ENCODE data around the gene CBFB.

CBFB gene

DNA sequence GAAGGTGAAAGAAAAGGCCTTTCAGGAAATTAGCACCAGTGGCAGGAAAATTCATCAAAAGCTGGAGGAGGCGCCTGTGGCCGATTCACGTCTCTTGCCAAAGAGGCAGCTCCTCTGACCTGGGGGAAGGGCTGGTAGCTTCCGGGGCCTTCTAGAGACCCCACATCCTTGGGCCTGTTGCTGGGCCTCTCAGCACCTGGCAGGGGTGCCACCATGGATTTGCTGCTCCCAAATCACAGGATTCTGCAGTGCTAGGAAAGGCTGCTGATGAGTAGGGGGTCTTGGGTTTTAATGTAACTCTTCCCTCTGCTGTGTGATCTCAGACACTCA lies 11.6 kb upstream of the CBFB start:
- DNase-seq = no peak

DNA sequence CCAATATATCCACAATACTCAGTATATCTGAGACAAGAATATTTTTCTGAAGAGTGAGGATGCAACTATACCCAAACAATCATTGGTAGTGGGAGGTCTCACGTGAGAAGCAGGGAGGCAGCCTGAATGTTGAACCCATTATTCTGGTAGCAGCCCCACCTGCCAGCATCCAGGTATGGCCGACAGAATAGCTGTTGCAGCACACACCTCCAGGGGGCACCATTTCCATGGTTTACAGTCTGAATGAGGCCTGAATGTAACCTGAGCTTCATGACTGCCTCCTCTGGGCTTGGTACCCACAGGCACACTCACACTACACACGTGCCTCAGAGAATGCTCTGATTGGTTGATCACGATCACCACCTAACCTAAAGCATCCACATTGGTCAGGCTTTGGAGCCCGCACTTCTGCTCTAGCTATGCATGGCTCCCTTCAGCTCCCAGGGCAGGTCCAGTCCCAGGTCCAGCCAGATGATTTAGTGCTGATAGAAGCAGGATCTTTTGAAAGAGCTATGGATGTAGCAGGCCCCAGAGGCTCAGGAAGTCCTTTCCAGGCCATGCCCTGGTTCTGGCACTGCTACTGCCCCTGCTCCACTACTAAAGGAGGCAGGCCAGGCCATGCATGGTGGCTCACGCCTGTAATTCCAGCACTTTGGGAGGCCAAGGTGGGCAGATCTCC lies 11.0 kb upstream of the CBFB start:
- peak; percentile 94 for DNase-seq

DNA sequence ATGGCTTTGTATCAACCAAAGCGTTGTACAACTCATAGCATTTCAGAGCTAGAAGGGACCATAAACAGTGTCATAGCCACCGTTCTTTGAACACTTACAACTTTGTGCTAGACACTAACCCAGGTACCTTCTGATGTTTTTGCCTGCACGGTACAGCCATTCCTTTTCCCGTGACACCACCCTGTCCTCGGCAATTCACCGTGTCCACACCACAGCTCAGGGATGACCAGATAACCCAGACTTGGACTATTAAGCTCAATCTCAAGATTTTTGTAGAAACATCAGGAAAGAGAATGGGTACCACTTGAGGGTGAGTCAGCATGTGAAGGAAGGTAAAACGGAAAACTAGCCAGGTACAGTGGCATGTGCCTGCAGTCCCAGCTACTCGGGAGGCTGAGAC lies 9.8 kb upstream of the CBFB start:
- no peak for DNase-seq

DNA sequence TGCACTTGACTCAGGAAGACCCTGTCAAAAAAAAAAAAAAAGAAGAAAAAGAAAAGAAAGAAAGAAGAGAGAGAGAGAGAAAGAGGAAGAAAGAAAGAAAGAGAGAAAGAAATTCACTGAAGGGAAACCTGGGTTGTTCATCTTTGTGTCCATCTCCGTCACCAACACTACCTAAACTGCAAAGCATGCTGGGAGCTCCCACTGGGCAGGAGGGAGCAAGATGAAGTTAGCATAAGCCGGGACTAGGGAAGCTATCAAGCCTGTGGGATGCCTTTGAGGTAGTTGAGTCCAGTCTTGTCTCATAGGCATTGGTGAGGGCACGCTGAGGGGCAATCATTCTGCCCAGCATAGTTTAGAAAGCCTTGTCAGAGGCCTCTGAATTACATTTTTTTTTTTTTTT lies 7.6 kb upstream of the CBFB start:
- no peak for DNase-seq

DNA sequence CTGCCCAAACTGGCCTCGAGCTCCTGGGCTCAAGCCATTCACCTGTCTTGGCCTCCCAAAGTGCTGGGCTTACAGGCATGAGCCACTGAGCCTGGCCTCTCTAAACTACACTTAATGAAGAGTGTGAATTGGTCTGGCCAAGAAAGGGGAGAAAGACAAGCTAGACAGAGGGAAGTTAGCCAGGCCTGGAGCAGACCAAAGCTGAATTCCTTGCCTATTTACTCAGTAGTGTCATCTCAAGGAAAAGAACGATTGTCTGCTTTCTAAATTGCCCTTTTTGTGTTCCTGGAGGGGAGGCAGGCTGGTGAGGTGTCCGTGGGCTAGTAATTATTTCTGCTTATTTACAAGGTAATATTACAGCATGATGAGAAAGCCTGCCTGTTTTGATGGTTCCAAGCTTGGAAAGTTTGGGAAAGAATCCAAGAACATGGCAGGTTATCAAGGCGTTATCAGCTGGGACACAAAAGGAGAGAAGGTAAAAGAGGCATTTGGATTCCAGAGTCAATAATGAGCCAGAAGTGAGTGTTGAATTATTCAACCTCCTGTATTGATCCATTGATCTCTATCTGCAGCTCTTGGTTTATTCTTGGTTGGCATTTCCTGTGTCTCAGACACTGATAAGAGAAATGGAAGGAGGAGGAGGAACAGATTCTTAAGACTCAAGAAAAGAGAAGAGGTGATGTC lies 6.3 kb upstream of the CBFB start:
- no peak for DNase-seq

DNA sequence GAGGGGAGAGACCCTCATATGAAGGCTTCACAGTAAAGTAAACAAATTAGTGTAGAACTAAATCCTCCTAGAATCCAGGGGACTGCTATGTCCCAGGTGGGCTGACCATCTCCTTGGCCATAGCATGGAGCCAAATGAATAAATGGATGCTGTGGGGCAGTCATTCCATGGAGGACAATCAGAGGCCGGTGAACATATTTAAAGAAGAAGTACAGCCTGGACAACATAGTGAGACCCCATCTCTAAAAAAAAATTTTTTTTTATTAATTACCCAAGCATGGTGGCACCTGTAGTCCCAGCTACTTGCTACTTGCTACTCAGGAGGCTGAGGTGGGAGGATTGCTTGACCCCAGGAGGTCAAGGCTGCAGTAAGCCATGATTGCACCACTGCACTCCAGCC lies 5.3 kb upstream of the CBFB start:
- DNase-seq = no peak

DNA sequence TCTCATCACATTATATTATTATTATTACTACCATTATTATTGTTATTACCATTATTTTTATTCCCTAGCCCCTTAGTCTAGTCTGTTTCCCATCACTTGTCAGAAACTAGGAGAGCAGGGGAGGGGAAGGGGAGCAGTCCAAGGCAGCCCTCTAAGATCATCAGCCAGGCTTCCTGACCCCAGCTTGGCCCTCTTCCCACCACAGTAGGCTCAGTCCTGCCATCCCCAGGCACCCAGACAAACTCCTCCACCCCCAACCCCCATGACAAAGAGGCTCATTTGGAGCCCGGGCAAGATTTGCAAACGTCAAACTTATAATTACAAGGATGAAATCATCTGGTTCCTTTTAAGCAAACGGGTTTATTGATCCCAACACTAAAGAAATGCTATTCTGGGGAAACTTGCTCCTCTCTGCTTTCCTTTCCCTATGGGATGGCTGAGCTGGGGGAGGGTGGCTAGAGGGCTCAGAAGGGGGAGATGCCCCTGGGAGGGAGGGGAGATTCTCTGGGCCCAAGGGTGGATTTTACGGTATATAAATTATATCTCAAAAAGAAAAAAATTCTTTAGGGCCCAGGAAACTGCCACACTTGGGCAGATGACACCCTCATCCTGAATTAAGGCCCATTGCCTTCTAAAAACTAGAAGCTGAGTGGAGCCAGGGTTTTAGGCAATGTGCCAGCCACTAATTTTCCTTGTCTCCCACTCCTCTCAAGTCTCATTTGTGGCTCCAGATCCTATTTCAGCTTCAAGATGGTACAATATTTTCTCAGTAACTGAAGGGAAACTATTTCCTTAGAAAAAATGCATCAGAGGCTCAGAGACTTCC lies 4.4 kb upstream of the CBFB start:
- no peak for DNase-seq

DNA sequence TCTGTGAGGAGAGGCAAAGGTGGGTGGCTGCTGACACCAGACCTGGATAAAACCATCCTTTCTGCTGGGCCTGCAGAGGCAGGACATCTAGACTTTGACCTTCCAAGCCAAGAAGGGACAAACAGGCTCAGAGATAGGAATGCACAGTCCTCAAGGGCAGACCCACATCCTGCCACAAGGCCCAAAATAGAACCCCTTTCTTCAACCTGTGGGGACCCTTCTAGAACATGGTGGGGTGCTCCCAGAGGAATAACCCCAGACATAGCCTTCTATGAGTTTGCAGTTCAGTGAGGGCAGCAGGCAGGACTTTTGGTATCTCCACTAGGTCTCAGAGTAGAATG lies 3.8 kb upstream of the CBFB start:
- DNase-seq = no peak

DNA sequence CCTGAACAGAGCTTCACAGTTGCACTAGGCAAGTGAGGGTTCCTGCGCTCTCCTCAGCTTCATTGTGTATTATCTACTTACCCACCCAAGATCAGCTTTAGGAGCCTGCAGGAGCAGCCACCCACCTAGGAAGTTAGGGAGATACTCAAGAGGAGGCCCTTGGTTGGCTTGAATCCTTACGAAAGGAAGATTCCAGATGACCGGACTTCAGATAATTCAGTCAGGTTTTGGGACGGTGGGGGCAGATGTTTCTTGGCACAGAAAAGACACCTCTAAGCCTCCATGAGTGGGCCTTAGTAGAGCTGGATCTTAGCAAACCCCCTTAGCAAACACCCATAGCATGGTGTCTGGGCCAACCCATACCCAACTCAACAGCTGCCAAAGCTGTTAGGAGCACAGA lies 2.4 kb upstream of the CBFB start:
- no peak for DNase-seq

DNA sequence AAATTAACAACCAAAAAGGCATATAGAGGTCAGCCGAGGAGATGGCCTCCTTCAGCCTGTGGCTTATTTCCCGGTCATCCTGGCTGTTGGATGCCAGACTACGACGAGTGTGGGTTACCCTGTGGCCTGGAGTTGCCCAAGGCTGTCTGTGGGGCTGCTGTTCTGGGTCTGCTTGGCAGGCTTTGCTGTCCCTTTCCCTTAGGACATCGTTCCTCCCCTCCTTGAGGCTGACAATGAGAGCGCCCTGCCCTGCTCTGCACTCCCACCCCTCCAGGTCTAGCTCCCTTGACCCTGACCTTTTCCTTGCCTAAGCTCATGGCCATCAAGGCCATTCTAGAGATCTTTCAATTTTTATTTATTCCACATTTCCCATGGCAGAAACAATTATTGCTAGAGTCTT lies 1.9 kb upstream of the CBFB start:
- no peak for DNase-seq

DNA sequence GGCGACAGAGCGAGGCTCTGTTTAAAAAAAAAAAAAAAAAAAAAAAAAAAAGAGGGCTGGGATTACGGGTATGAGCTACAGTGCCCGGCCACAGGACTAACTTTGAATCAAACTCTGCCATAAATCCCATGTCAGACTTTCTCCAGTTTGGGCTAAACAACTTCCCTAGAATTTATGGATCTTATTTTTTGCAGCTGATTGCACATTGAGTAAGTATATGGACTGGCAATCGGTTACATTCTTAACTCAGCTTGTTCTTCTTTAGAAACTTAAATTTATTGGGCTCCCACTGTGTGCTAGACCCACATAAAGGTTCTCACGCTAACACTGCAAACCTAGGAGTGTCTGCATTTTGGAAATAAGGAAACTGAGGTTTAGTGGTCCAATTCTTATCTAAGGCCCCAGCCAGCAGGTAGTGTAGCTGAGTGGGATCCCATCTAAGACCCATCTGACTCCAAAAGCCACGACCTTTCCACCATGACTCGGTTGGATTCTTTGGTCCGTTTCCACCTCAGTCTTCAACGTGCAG lies 718 bp upstream of the CBFB start:
- peak; percentile 85 for DNase-seq

DNA sequence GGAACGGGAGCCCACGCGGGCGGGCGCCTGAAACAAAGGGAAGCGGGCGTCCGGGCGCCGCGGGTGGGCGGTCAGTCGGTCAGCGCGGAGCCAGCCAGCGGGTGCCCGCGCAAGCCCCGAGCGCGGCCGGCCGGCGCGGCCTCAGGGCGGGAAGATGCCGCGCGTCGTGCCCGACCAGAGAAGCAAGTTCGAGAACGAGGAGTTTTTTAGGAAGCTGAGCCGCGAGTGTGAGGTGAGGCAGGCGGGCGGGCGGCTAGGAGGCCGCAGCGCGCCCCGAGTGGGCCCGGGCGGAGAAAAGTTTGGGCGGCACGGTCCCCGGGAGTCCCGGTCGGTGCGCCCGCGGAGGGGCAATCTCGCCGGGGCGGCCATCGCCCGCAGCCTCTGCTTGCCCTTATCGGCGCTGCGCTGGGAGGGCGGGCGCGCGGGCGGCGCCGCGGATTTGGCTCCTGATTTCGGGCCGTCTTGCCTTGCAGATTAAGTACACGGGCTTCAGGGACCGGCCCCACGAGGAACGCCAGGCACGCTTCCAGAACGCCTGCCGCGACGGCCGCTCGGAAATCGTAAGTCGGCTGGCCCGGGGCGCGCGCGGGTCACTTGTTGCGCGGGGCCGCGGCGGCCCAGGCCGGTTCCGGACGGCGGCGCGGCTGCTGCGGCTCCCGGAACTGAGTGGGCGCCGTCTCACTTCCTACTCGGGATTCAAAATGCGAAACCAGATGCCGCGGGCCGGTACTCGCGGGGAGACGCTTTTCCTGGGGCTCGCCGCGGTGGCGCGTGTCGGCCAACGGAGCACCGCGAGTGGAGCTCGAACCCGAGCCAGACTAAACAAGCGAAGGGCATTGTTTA lies 526 bp downstream of the CBFB start:
- peak; percentile 76 for DNase-seq

DNA sequence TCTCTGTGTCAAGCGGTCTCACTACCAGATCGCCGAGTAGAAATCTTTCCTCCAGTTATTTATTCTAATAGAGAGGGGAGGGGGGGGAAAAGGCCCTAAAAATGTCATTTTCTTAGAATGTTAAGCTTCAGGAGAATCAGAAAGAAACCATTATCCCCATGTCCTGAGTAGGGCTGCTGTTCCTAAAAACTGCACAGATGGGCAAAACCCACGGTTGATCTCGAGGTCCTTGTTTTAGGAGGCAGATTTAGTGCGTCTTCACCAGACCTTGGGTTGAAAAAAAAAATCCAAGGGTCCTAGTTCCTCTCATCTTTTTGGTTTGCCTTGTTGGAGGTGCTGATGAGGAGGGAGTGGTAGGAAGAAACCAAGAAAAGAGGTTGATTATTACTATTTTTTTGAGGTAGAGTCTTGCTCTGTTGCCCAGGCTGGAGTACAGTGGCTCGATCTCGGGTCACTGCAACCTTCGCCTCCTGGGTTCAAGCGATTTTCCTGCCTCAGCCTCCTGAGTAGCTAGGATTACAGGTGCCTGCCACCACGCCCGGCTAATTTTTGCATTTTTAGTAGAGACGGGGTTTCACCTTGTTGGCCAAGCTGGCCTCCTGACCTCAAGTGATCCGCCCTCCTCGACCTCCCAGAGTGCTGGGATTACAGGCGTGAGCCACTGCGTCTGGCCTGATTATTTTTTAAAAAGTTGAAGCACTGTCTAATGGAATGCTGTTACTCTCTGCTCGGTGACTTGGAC lies 1.4 kb downstream of the CBFB start:
- DNase-seq = no peak

DNA sequence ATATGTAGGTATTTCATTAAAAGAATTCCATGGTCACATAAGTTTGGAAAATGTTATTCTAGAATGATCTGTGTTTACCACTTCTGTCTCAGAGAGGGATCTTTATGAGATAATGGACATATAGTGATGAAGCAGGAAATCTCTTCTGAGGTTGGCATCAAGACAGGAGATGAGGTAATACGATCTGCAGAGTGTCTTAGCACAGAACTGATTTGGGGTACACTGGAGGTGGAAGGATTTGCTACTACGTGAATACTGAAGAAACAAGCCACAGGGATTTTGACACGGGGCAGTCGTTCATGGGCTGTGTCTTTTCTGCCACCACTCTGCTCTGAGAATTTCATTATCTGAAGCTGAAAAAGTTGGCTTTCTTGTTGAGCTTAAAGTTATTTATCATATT lies 5.5 kb downstream of the CBFB start:
- peak; percentile 22 for DNase-seq

DNA sequence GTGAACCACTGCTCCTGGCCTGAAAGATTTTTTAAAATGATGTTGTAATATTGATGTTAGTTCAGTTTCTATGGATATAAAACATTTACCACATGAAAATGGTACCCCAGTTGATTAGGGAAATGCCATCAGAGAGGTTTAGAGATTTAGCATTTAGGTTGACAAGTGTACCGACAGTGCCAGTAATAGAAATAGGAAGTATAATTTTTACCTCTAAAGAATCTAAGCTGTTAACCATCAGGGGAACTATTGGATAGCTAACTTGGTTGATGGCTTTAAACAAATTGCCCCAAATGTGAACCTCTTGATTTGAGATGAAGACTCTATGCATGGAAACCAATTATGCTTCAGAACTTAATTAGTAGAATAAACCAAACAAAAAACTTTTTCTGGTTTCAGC lies 6.4 kb downstream of the CBFB start:
- DNase-seq = no peak

DNA sequence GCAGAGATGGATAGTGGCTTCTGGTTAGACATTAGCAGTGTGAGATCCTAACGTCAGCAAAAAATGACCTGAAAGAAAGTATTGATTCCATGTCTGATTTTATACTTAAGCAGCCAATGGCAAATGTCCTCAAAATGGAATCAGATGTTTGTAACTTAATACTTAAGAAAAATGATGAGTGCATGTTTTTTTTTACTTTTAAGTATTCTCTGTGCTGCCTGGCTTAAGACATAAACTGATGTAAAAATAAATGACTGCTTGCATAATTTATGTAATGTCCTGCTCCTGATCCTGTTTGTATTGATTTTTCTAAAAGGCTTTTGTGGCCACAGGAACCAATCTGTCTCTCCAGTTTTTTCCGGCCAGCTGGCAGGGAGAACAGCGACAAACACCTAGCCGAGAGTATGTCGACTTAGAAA lies 7.4 kb downstream of the CBFB start:
- no peak for DNase-seq

DNA sequence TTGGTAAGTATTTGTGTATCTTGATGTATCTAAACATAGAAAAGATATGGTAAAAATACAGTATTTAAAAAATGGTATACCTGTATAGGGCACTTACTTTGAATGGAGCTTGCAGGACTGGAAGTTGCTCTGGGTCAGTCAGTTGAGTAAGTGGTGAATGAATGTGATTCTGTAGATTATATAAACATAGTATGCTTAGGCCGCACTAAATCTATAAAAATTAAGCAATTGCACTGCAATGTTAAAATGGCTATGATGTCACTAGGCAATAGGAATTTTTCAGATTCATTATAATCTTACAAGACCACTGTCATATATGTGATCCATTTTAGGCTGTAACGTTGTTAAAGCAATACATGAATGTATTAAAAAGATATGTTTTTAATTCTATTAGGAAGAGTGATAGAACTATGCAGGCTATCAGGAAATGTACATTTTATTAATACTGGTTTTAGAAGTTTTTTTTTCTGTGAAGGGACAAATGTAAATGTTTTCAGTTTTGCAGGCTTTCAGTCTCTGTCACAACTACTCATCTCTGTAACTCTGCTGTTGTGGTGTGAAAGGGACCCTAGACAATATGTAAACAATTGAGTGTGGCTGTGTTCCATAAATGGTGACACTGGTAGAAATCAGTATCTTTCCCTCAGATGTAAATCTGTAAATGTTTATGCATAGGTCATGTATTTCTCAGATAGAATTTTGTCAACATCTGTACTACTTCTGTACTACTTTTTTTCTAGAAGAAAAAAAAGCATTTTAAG lies 10.5 kb downstream of the CBFB start:
- DNase-seq = no peak

DNA sequence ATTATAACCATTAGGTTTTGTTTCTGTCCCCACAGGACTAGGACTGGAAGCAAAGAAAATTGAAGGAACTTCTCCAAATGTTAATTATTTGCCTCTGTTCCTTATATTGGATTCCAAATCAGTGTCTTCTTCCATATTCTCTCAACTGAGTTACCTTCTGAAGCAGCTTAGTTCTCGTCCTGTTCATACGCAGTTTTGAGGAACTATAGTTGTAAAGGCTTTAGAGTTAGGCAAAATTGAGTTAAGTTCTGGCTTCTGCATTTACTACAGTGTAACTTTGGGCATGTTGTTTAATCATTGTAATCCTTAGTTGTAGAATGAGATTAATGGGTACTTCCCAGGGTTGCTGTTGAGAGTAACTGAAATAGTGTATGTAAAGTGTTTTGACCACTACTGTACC lies 11.2 kb downstream of the CBFB start:
- DNase-seq = peak; percentile 15

DNA sequence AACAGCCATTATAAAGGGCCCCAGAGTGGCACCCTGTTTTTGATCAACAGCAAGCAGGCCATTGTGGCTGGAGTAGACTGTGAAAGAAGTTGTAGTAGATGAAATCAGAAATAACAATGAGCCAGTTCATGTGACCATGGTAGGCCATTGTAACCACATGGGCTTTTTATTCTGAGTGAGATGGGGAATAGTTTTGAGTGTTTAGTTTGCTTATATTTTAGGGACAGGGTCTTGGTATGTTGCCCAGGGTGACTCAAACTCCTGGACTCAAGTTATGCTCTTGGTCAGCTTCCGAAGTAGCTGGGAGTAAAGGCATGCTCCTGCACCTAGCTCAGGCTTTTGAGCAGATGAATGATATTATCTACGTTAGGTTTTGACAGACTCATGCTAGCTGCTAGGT lies 12.0 kb downstream of the CBFB start:
- no peak for DNase-seq

DNA sequence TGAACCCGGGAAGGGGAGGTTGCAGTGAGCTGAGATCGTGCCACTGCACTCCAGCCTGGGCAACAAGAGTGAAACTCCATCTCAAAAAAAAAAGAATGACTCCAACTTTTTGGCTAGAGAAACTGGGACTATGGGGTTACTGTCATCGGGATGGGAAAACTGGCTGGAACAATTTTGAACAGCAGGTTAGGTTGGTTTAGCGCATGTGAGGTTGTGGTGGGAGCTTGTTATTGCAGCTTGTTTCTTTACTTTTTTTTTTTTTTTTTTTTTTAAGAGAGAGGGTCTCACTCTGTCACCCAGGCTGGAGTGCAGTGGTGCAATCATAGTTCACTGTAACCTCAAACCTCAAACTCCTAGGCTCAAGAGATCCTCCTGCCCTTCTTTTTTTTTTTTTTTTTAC lies 12.6 kb downstream of the CBFB start:
- peak; percentile 32 for DNase-seq

DNA sequence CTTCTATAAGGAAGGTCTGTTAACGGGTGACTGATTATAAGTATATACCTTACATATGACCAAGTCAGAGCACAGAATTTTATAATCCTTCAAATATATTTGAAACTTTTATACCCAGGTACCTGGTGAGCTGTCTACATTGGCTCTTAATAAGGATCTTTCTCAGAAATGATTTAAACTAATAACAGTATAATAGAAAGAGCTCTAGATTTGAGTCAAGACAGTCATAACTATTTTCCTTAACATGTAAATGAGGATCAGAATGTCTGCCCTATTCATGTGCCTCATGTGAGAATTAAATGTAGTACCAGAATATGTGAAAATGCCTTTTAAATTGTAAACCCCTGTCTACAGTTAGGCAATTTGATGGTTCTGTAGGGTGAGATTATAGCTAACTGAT lies 14.5 kb downstream of the CBFB start:
- no peak for DNase-seq

DNA sequence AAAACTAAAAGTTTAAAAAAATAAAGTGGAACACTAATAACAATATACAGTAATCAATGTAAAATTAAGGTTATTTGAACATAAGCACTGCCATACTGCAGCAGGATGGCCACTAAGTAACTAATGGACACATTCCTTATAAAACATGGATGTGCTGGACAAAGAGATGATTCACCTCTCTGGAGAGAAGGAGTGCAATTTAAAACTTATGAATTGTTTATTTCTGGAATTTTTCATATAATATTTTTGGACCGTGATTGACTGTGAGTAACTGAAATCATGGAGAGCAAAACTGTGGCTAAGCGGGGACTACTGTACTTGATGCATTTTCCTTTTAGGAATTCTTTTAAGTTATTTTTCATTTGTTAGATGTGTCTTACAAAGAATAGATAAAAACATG lies 21.8 kb downstream of the CBFB start:
- DNase-seq = no peak

Measured in hematopoietic multipotent progenitor cell treated with erythropoietin and hydrocortisone succinate and interleukin-3 and kit ligand, for 4 days (in vitro differentiated cells).